HG02943 (cell line): ENCODE results near the gene AKR1C8.
"Not testable (repeated sequence)": the region's sequence is repeated elsewhere in the genome, so short reads cannot be mapped to it uniquely, and the experiment has no call there.

Source experiments
- ATAC-seq: cut with Tn5 transposase; IDR thresholded peaks from one replicate; pipeline ENCODE4 v1.9.1; 2021; ENCODE audit warnings: mild to moderate bottlenecking, low read depth, moderate library complexity; ENCODE audit not compliant: unreplicated experiment

AKR1C8 gene

DNA sequence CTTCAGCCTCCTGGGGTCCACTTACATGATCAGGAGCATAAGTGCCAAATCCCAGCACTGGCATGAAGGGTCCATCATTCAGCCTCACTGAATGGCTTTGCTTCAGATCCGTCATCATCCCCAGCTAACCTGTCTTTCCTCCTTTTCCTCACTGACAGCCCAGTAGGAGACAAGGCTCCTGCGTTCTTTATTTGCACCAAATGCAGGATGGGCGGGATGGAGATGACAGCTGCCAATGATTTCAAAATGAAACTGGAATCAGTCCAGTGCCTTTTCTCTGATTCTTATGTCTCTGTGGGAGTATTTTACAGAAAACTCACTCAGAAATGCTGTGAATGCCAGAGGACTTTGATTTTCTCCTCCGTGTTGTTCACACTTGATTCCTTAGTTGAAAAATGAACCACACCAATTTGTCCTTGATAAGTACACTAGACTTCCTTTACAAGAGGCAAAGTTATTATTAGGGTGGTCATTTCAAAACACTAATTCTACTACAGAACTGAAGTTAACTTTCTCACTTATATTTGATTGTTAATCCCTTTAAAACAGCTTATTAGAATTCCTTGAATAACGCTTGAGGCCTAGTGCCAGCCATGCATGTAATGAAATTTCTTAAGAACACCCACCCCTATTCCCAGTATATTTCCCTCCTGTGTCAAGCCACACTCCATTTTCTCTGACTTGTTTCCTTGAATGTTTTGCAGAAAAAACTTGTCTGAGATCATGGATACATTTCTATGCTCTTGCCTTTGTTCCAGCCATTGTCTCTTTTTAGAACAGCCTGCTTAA is at the start of gene AKR1C8:
TSS of gene AKR1C8 (minus strand) at position 164 of the 789 bp plus-strand sequence. CDS start at position 118, 46 bp downstream.
- no peak for ATAC-seq

DNA sequence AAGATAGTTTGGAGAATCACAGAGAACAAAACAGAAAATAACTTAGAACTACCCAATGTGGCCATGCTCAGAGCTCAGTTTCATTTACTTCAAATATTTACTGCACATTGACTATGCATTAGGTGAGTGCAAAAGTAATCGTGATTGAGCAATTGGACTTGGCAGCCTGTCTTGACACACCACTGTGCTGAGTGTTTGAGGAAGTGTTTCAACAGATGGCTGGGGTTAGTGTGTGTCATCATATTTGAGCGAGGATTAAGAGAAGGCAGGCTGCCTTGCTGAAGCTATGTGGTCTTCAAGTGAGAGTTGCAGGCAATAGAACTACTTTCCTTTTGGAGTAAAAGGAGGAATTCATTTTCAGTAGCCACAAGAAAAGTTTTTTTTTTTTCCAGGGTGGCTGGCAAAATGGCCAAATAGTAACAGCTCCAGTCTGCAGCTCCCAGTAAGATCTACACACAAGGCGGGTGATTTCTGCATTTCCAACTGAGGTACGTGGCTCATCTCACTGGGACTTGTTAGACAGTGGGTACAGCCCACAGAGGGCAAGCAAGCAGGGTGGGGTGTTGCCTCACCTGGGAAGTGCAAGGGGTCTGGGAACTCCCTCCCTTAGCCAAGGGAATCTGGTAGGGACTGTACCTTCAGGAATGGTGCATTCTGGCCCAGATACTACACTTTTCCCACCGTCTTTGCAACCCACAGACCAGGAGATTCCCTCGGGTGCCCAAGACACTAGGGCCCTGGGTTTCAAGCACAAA is 49.3 kb upstream of the AKR1C8 start:
- no peak for ATAC-seq

DNA sequence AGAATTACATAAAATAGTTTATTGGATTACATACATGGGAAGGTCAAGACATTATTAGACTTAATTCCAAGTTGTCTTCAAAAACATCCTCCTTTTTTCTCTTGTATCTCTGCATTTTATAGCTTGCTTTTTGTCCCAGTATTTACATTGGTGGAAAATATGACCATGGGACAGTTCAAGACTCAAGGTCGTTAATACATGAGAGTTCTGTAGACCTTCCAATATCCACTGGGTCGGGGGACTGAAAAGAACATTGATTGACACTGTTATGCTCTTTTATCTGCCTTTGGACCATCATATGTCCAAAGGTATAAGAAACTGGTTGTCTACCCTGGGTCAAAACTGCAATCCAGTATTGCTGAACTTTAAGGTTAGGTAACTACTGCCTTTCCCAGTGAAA is 48.4 kb upstream of the AKR1C8 start:
- ATAC-seq, result no peak

DNA sequence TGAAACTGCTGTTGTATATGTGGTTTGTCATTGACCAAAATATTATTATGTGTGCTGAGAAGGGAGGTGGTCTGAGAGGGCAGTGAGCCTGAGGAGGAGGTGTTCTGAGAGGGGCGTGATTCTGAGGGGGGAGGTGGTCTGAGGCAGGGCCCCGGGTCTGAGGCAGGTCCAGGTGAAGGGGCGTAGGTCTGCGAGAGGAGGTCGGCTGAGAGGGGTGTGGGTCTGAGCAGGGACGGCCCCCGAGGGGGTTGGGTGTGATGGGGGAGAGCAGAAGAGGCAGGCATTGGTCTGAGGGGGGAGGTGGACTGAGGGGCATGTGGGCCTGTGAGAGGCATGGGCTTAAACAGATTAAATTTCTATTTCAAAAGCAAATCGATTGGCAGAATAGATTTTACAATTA is 44.1 kb upstream of the AKR1C8 start:
- no peak for ATAC-seq

DNA sequence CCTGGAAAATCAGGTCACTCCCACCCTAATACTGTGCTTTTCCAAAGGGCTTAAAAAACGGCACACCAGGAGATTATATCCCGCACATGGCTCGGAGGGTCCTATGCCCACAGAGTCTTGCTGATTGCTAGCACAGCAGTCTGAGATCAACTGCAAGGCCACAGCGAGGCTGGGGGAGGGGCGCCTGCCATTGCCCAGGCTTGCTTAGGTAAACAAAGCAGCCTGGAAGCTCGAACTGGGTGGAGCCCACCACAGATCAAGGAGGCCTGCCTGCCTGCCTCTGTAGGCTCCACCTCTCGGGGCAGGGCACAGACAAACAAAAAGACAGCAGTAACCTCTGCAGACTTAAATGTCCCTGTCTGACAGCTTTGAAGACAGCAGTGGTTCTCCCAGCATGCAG is 38.0 kb upstream of the AKR1C8 start:
- ATAC-seq, result not testable (repeated sequence)

DNA sequence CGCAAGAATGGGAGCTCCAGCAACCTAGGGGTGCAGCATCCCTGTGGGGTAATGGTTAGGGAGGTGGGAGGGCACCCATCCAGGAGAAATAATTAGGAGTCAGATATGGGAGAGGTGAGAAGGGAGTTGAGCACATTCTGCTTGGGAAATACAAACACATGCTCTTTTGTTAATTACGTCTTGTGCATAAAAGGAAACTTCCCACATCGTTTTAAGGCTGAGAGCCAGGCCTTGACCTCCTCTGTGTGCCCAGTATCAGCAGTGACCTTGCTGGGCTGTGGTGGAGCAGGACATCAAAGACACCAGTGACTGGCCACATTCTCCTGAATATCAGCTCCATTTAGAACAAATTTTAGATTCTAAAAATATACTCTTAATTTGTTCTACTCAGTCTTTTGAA is 34.3 kb upstream of the AKR1C8 start:
- ATAC-seq, result no peak

DNA sequence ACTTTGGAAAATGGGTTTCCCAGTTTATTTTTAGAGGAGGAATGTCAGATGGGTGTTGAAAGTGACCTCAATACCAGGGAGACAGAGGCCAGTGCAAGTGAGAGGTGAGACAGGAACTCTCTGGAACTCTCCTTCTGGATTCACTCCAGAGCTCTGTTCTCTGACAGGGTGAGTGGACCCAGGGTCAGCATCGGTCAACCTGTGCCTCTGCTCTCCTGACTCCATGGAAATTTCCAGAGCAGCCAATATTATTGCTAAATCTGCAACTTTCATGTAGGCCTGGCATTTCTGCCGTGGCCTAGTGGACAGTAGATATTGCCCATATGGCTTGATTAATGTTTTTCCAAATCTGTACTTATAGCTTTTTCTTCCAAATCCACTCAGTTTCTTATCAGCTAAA is 31.9 kb upstream of the AKR1C8 start:
- no peak for ATAC-seq

DNA sequence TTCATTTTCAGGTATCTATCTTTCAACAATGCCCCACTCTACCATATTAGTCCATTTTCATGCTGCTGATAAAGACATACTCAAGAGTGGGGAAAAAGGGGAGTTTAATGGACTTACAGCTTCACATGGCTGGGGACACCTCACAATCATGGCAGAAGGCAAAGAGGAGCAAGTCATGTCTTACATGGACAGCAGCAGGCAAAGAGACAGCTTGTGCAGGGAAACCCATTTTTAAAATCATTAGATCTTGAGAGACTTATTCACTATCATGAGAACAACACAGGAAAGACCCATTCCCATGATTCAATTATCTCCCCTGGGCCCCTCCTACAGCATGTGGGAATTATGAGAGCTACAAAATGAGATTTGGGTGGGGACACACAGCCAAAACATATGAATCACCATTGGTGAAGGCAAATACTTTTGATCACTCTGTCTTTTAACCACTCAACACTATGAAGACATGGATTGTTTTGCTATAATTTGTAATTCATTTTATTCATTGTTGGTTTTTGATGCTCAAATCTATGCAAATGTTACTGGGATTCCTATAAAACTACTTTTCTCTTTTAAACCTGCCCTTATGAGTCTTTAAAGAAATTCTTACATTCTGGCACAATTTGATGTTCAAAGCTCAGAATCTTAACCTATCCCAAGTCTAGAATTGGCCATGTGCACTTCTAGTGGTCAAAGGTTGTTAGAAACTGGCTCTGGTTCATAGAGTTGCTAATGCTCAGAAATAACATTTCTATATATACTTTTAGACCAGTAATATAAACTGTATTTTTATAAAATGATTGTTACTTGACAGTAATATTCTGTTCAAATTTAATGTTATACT is 27.0 kb upstream of the AKR1C8 start:
- no peak for ATAC-seq

DNA sequence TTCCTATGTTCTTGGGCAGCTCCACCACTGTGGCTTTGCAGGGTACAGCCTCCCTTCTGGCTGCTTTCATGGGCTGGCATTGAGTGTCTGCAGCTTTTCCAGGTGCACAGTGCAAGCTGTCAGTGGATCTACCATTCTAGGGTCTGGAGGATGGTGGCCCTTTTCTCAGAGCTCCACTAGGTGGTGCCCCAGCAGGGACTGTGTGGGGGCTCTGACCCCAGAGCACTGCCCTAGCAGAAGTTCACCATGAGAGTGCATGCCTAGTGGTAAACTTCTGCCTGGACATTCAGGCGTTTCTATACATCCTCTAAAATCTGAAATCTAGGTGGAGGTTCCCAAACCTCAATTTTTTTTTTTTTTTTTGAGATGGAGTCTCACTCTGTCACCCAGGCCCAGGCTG is 25.3 kb upstream of the AKR1C8 start:
- ATAC-seq, result not testable (repeated sequence)

DNA sequence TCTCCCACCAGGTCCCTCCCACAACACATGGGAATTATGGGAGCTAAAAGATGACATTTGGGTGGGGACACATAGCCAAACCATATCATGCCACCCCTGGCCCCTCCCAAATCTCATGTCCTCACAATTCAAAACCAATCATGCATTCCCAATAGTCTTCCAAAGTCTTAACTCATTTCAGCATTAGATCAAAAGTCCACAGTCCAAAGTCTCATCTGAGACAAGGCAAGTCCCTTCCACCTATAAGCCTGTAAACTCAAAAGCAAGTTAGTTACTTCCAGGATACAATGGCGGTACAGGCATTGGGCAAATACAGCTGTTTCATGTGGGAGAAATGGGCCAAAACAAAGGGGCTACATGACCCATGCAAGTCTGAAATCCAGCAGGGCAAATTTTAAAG is 24.8 kb upstream of the AKR1C8 start:
- ATAC-seq, result not testable (repeated sequence)

DNA sequence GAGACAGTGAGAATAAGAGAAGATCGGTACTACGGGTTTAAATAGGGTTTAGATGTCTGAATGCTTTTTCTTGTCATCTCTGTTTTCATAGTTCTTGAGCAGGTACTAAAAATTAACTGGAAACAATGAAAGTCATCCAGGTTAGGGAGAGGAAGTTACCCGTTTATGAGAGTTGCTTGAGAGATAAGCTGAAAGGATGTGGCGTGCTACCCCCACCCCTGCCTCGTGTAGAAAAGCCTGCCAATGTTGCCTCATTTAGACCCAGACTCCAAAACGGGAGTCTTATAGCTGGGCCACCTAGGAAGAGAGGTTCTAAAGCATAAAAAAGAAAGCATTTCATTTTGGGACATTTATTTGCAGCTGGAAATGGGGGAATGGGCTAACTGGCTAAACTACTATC is 21.8 kb upstream of the AKR1C8 start:
- ATAC-seq, result no peak

DNA sequence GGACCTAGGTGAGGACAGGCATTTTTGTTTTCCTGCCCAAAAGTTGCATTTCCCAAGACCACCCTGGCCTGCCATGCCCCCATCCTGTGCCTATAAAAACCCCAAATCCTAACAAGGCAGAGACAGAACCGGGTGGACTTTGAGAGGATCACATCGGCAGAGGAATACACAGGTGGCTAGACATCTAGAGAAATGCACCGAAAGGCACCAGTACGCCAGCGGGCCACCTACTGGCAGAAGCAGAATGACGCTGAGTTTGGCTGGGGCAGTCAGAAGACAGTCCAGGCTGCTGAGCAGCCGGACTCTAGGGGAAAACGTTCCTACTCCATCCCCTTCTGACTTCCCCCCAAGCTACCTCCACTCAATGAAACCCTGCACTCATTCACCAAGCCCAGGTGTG is 14.4 kb upstream of the AKR1C8 start:
- ATAC-seq, result no peak

DNA sequence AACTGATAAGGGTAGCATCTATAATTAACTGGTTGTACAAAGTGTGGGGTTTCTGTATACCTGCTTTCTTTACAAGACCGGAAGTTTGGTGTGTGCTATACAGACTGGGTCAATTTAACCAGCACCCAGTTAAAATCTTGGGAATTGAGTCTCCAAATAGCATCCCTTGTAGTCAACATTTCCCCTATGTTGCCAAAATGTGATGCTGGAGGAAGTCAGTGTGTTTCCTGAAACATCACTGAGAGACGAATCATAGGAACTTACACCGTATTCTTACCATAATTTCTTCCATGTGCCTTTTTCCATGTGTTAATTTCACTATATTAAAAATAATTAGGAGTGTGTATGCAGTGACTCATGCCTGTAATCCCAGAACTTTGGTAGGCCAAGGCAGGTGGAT is 13.4 kb upstream of the AKR1C8 start:
- no peak for ATAC-seq

DNA sequence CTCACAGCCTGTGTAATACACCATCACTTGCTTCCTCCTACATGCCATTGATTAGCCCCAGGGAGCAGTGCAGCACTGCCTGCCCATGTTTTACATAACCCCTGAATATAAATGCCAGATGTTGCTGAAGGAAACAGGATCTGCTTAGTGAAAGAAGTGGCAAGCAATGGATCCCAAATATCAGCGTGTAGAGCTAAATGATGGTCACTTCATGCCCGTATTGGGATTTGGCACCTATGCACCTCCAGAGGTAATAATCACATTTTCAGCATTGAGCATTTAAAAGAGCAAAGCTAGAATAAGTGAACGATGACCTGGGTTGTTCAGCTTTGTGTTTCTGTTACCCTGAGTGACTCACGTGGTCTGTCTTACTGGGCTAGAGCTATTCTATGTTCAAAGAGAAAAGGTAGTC is 11.8 kb upstream of the AKR1C8 start, which contains the start of gene AKR1C4:
TSS of gene AKR1C4 (plus strand) at position 136 of the 412 bp plus-strand sequence. CDS start at position 167, 31 bp downstream.
- no peak for ATAC-seq

DNA sequence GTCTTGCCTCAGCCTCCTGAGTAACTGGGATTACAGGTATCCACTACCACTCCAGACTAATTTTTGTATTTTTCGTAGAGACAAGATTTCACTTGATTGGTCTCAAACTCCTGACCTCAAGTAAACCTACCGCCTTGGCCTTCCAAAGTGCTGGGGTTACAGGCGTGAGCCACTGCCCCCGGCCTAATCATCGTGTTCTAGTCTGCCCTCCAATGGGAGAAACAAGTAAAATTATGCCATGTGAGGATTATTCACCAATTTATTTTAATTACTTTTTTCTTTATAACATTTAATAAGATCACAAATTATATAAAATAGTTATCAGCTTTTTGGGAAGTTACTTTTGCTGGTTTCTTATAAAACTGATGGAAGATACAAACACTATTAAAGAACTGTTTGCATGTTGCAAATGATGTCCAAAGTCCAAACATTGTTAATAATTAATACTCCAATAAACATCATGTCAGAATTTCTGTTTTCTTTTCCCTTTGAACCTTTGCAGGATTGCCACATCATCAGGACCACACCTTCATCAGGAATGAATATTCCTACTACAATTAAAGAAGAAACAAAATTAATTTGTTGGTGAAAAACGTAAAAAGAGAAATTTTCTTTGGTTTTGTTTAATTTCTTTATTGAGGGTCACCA is 10.9 kb upstream of the AKR1C8 start:
- no peak for ATAC-seq

DNA sequence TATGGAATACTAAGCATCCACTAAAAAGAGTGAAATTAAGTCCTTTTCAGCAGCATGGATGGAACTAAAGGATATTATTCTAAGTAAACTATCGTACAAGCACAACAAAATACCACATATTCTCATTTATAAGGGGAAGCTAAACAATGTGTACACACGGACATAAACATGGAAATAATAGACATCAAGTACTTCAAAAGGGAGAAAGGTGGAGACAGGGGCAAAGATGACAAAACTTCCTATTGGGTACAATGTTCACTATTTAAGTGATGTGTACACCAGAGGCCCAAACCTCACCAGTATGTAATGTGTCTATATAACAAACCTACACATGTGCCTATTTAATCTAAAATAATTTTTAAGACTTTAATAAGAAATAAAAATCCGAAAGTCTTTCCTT is 9.5 kb upstream of the AKR1C8 start:
- ATAC-seq, result no peak

DNA sequence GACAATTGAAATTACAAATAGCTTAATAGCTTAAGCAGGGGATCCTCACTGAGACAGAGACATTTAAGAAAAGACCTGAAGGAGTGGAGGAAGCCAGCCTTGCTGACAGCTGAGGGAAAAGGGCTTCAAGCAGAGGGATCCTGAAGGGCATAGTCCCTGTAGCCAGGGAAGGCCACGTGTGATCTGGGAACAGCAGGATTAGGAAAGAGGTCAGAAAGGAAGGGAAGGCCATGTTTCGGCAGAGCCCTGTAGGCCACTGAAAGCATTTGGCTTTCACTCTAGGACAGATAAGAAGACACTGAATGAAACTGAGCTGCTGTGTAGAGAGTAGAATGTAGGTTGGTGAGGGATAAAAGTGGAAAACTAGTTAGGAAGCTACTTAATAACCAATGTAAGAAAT is 3.4 kb upstream of the AKR1C8 start:
- no peak for ATAC-seq

DNA sequence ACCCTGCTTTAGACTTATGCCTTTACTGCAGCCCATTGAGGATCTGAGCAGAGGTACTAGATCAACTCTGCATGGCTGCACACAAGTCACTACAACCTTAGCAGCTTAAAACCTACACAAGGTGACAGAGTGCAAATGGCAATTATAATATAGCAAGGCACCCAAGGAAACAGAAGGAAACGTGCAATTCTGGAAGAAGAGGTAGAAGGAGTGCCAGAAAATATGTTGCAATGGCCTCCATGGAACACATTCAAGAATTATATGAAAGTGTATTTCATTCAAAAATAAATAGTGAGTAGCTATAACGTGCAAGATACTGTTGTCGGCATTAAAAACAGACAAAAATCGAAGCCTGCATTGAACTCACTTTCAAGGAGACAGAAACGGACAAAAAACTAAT is 2.9 kb upstream of the AKR1C8 start:
- ATAC-seq, result no peak

DNA sequence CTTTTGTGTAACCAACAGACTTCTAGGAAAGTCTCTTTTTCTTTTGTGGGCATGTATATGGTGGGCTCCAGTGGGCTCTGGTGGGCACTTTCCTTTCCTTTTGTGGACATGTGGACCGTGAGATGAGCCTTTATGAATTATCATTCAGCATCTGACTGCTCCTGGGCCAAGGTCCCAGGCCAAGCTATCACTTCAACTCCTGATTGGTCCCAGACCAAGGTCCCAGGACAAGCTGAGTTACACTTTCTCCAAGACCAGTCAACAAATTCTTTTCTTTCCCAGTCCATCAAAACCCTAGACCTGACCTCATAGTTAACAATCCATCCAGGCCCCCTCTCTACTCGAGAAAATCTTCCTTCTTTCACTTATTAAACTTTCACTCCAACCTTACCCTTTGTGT is 1.0 kb downstream of the AKR1C8 start:
- ATAC-seq, result no peak

DNA sequence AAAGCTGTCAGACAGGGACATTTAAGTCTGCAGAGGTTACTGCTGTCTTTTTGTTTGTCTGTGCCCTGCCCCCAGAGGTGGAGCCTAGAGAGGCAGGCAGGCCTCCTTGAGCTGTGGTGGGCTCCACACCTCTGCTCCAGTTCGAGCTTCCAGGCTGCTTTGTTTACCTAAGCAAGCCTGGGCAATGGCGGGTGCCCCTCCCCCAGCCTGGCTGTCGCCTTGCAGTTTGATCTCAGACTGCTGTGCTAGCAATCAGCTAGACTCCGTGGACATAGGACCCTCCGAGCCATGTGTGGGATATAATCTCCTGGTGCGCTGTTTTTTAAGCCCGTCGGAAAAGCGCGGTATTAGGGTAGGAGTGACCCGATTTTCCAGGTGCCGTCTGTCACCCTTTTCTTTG is 4.4 kb downstream of the AKR1C8 start:
- ATAC-seq, result not testable (repeated sequence)
